ENCODE measurements around the gene SLC37A2.

SLC37A2 gene

DNA sequence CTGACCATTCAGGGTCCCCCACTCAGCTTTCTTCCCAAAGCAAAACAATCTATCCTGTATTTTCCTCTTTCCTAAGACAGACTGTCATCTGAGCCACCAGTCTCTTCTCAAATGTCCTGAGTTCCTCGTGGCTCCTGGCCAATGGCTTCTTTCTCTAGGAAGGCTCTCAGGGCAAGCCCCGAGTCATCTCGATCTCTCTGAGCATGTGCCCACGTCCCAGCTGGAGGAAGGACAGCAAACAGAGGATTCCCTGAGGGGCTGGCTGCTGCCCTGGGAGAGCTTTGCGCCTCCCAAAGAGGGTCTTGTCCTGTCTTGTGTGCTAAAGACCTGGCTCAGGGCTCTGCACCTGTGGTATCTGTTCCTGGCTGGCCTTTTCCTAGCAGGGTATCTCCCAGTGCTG is 8.3 kb downstream of the SLC37A2 start:
- no peak for DNase-seq (ENCODE audit: low spot score)

DNA sequence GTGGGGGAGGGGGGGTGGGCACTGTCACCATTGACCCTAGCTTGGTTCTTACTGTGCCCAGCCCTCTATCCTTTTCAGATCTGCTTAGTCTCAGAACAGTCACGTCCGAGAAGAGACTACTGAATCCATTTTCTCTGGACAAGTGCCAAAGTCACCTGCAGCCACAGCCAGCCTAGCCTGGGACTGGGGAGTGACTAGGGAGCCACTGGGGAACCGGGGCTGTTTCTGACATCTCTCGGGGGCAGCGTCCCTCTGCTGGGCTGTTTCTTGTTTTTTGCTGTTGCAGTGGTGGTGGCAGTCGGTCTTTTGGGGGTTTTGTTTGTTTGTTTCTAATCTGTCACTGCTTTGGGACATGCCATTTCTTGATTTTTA is 8.7 kb downstream of the SLC37A2 start:
- no peak for DNase-seq (ENCODE audit: low spot score)

DNA sequence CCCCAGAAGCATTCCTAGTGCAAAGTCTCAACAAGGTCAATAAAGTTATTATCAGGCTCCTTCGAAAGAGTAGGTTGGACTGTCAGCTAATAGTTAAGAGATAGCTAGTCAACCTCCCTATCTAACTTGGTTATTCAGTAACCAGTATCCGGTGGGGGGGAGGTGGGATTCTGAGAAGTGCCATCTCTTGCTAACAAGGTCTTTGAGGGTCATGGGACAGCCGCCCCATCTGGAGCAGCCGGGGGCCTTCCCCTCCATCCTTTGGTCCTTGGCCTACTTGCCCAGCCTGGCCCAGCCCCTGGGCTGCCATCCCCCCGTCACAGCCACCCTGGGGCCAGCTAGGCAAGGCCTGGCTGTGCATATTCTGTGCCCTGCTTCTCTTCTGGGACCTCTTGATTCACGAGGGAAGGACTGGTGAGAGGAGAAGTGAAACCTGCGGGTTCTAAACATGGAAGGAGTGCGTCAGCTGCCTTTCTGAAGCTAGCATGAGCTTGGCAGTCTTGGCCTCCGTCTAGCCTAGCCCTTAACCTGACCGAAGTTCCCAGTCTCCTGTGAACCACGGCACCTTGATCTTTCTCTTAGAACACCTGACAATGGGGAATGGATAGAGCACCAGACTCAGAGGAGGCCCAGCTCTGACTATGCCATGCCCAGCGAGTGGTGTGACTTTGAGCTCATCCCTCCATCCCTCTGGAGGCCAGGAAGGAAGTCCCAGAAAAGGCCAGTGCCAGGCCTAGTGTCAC is 9.3 kb downstream of the SLC37A2 start:
- DNase-seq (ENCODE audit: low spot score), result no peak

DNA sequence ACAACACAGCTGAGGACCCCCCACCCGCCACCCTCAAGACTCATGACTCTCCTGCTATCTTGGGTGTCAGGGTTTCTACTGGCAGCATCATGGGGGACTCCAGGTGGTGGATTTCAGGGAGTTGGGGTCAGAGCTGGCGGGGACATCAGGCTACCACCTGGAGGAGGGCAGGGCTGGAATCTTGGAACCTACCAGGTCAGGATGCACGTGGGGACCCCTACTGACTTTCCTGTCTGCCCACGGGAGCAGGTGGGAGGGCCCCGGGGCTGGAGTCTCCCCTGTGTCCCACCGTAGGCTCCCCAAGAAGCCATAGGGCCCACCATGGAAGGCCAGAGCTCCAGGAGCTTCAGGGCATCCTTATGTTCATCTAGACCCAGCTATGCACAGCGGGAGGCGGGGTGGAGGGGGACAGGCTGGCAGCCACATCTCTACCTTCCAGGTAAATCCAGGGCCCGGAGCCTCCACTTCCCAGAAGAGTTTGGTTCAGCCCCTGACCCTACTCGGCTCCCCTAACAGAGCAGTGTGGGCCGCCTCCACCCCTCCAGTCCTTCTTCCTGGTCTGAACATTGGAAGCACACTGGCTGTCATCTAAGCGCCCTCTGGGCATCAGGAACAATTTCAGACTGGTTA is 10.0 kb downstream of the SLC37A2 start:
- no peak for DNase-seq (ENCODE audit: low spot score)

- DNase-seq (ENCODE audit: low spot score), result no peak
Observed at GRCh38 chr11:125073616-125074483, 10.7 kb downstream of the SLC37A2 start.

DNA sequence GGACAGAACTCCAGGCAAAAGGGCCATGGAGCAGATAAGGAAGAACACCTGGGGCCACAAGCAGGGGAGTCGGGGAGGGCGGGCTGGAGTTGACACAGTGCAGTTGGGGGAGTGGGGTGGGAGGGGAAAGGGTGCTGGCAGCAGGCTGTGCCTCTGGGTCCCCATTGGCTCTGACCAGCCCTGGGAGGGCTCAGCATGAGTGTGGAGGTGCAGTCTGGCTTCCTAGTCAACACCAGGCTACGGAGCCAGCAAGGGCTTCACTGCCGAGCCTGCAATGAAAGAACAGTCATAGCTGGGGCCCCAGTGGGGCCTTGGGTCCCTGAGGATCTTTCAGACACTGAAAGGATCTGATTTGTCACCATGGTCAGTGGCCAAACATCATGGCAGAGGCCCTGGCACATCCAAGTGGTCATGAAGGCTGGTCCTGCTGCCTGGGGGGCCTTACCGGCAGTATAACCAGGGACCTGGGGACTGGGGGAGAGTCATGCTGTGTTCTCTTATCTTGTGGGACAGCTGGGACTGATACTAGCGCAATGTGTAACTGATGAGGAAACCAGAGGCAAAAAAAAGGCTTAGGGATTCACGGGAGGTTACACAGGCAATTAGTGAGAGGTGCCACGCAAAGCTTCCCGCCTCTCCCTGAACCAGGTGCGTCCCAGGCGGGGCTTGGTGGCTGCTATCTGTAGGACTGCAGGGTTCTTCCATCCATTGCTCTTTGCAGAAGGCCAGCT is 11.6 kb downstream of the SLC37A2 start:
- no peak for DNase-seq (ENCODE audit: low spot score)

GRCh38 chr11:125075242-125075625 is 12.1 kb downstream of the SLC37A2 start:
- DNase-seq (ENCODE audit: low spot score), result no peak

DNA sequence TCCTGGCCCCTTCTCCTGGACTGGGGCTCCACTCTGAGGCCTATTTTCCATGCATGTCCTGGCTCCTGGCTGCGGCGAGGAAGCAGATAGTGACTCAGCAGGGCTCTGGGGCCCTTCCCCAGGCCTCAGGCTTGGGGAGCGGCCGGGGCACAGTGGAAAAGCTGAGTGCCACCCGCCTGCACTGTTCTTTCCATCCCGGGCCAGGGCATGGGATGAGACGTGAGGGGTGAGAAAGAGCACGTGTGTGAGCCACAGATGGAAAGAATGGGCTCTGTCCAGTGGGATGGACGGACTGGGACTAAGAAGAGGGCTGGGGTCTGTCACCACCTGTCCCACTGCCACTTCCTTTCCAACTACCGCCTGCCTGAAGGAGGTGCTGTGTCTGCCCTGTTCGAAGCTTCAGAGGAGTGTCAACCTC is 12.8 kb downstream of the SLC37A2 start:
- DNase-seq (ENCODE audit: low spot score), result no peak

DNA sequence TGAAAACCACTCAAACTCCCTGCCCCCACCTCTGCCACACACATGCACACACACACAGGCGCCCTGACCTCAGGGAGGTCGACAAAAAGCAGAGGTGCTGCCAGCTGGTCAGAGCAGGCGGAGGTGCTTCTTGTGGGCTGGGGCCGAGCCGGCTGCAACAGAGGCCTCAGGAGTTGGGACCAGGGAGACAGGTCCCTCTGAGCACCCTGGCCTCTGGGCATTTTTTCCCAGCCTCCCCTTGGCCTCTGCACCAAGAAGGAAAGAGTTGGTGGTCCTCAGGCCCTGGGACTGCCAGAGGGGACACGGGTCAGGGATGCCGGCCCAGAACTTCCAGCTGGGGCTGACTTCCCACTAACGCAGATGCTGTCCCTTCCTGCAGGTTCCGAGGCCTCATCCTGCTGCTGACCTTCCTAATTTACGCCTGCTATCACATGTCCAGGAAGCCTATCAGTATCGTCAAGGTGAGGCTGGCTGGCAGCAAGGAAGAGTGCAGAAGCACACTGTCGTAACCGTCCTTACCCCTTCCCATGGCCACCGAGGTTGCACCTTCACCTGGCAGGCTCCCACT is 13.4 kb downstream of the SLC37A2 start:
- no peak for DNase-seq (ENCODE audit: low spot score)

DNA sequence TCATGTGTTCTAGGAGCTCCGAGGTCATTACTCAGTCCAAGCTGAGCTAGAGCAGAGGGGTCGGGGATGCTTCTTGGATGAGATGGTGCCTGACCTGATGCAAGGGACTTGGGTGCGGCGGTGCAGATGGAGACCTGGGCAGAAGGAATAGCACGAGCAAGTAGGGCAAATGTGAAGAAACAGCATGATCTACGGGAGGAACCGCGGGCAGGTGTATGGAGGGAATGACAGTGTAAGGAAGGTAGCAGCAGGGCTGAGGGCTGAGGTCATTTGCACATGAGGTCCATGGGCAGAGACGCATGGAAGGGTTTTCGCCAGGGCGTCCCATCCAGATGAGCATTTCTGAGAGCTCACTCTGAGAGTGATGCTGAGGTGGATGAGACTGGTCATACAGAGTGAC is 14.9 kb downstream of the SLC37A2 start:
- DNase-seq (ENCODE audit: low spot score), result no peak

DNA sequence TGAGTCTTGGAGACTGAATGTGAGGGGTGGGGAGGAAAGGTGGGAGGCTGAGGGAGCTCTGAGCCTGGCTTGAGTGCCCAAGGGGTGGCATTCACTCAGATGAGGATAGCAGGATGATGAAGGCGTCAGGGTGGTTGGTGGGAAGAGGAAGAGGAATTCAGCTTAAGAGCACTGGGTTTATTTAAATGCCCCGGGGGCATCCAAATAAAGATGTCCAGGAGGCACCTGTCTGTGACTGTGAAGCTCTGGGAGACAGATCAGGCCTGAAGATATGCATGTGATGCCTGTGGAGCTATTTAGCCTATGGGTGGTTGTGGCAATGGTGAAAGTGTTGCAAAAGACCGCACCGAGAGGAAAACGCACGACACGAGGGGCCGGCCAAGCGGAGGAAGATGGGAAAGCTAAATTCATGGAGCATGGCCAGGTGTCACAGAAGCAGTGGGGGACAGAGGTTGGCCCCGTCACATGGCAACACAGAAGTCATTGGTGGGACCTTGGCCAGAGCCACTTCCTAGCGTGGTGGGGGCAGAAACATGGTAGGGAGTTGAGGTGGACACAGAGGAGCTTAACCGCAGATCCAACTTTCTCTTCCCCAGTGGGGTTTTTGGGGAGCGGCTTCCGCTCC is 15.5 kb downstream of the SLC37A2 start:
- no peak for DNase-seq (ENCODE audit: low spot score)

DNA sequence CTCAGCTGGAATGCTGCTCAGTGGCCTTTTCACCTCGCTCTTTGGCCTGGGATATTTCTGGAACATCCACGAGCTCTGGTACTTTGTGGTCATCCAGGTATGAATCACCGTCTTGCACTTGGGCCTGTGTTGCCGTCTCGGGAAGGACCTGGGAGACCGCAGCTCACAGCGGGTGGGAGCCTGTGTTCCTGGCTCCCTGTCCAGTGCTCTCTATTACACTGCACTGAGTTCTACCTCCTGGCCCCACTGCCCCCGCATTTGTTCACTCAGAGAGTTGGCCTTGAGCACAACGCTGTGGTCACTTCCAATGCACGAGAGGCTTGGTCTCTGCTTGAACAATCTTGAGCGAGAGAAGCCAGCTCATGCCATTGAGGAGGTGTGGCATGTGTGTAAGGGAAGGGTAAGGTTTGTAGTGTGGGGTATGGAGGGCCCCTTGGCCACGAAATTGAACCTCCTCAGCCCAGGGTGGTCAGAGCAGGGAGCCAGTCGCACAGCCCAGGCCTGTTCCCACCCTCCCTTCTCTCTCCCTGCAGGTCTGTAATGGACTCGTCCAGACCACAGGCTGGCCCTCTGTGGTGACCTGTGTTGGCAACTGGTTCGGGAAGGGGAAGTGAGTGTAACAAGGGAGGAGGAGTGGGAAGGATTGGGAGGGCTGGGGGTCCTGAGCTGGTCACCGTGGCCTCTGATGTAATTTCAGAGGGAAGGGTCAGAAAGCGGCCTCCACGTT is 16.2 kb downstream of the SLC37A2 start:
- no peak for DNase-seq (ENCODE audit: low spot score)

DNA sequence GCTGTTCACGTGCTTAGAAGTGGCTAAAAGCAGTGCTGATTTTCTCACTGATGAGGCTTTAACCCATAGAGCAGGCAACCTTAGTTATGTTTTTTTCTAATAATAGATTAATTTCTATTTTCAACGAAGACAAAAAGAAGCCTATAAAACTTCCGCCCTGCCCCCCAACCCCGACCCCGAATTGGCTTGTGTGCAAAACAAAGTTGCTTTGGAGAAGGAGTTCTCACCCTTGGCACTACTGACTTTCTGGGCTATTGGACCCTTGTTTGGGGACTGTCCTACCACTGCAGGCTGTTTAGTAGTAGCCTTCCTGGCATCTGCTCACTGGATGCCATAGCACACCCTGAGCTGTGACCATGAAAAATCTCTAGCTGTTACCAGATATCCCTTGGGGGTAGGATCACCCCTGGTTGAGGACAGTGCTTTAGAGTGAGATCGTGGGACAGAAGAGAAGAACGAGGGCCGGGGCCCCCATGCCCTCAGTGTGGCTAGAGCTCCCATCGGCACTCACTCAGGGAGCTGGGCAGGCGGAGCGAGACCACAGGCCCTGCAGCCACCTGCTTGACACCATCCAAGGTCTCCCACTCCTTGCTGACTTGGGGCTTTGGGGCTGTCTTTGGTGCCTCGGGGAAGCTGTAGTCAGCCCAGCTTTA is 16.9 kb downstream of the SLC37A2 start:
- DNase-seq (ENCODE audit: low spot score), result no peak

DNA sequence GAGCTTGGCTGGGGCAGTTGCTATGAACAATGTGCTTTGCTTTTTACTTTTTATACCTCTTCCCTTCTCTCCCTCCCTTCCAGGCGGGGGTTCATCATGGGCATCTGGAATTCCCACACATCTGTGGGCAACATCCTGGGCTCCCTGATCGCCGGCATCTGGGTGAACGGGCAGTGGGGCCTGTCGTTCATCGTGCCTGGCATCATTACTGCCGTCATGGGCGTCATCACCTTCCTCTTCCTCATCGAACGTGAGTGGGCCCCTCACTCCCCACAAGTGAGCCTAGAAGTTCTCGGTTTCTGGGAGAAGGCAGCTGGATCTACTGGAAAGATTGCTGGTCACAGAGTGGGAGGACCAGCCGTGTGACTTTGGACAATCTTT is 17.4 kb downstream of the SLC37A2 start:
- DNase-seq (ENCODE audit: low spot score), result no peak

DNA sequence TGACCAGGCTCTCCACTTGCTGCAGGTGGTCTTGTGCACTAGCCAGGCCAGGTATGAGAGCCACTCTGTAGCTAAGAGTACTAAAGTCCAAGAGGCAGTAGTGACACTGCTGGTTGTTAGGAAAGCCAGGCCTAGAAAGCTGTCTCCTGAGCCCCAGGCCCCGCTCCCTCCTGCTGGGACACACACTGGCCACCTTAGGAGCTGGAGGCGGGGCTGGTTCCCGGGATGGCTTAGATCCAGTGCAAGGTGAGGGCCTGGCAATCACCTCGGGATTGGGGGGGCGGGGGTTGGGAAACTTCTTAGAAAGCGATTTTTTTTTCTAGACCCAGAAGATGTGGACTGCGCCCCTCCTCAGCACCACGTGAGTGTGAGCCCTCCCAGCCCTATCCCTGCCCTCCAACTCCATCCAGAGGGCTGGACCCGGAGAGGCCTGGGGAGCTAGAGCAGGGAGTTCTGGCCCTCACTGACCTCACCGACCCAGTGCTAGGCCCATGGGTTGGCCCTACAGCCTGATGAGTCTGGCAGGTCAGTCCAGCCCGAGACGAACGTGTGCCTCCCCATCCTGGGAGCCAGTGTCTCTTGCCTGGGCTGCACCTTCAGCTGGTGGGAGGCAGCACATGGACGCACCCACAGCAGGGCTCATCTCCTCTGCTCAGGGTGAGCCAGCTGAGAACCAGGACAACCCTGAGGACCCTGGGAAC is 18.1 kb downstream of the SLC37A2 start:
- DNase-seq (ENCODE audit: low spot score), result no peak

GRCh38 chr11:125082040-125082439 is 18.9 kb downstream of the SLC37A2 start:
- DNase-seq (ENCODE audit: low spot score), result no peak

DNA sequence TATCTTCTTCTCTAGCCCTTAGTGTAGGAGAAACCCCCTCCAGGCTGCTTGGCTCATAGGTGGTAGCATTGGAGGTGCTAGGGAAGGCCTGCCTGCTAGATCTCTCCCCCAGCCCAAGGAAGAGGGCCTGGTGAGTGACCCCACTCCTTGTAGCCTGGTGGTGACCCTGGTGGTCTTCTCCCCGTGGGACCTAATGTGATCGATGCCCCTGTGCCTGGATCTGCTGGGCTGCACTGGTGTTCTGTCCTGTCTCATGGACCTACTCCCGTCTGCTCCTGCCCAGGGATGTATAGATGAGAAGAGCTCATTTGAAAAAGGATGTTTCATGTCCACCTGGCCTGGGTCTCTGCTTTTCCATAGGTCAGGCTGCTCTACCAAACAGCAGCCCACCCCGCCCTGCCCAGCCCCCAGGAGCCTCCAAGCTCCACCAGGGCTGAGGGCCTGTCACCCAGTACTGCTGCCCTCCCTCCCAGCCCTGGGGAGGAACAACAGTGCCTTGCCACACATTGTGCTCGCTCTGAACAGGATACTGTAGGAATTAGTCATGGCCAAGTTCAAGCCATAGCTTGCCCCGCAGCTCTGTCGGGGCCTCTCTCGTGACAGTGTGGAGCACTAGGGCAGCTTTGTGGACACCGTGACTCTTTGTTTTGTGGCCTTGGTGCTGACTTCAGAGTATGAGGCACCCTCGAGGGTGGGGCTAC is 19.7 kb downstream of the SLC37A2 start:
- no peak for DNase-seq (ENCODE audit: low spot score)

GRCh38 chr11:125083312-125084056 is 20.4 kb downstream of the SLC37A2 start:
- DNase-seq (ENCODE audit: low spot score), result no peak

All from LoVo (cell line).